ENCODE results near the gene SUCO. TPM values are rescaled to one million over a fixed set of nuclear protein-coding genes. Genes with fewer than 3 reads are reported as not detected.

SUCO gene
- total and polyA plus RNA-seq, 2 experiments from 2014 or later: 18.0 to 49.8 TPM

GRCh38 chr1:172545396-172546004 lies 12.6 kb downstream of the SUCO start (continued):
- TF ChIP-seq CTCF (conservative IDR thresholded peaks at IDR 0.05; ENCODE audit: low read depth in 2 of 2): no peak
- no peak for TF ChIP-seq CREB1 (CRISPR knock-in tag; IDR thresholded peaks at IDR 0.05; ENCODE audit: low read depth)
- no peak for TF ChIP-seq EZH2phosphoT487 (IDR thresholded peaks at IDR 0.05; ENCODE audit: unreplicated experiment)

- H3K27ac Mint-ChIP-seq: no peak overlapping the region
- TF ChIP-seq POLR2AphosphoS5 (IDR thresholded peaks at IDR 0.05; ENCODE audit: low read depth): no peak
- no peak for TF ChIP-seq ZNF114 (CRISPR knock-in tag; IDR thresholded peaks at IDR 0.05)
- no peak for TF ChIP-seq REST (IDR thresholded peaks at IDR 0.05; ENCODE audit: unreplicated experiment)
- no peak for TF ChIP-seq CTCF (conservative IDR thresholded peaks at IDR 0.05; ENCODE audit: low read depth in 2 of 2)
- no peak for TF ChIP-seq NANOG (IDR thresholded peaks at IDR 0.05; ENCODE audit: borderline replicate concordance)
- no peak for TF ChIP-seq ZNF462 (CRISPR knock-in tag; IDR thresholded peaks at IDR 0.05)
- TF ChIP-seq EZH2phosphoT487 (IDR thresholded peaks at IDR 0.05; ENCODE audit: unreplicated experiment): no peak
- TF ChIP-seq ZNF331 (CRISPR knock-in tag; IDR thresholded peaks at IDR 0.05; ENCODE audit: low read depth): no peak
Observed at GRCh38 chr1:172547071-172547470, 14.1 kb downstream of the SUCO start.

More at GRCh38 chr1:172547071-172547470, 14.1 kb downstream of the SUCO start:
- no peak overlapping the region for H3K4me3 Mint-ChIP-seq
- no peaks in the 10 kb centered on the region for H3K9me3 Mint-ChIP-seq
- no peaks in the 10 kb centered on the region for H3K9me2 ChIP-seq (ENCODE audit: insufficient read depth)
- peaks cover 26% of the 10 kb centered on the region for H4K20me1 ChIP-seq (replicated peaks; ENCODE audit: insufficient read depth)
- H3K27me3 ChIP-seq (ENCODE audit: insufficient read depth): no peaks in the 10 kb centered on the region
- H3K4me2 ChIP-seq: no peak overlapping the region
- H3K36me3 Mint-ChIP-seq (ENCODE audit: low read depth): no peaks in the 10 kb centered on the region
- DNase-seq (ENCODE audit: low spot score): no peak
- ATAC-seq: no peak
- no peak overlapping the region for H3K27ac ChIP-seq (ENCODE audit: low read depth)
- H3K79me2 ChIP-seq (replicated peaks; ENCODE audit: insufficient read depth): peaks cover 100% of the 10 kb centered on the region
- no peak overlapping the region for H2AFZ ChIP-seq
- peaks cover 46% of the 10 kb centered on the region for H3K4me1 ChIP-seq (ENCODE audit: insufficient read depth)
- no peak overlapping the region for H3K4me3 ChIP-seq
- H3K36me3 ChIP-seq (ENCODE audit: insufficient read depth): no peaks in the 10 kb centered on the region
- no peaks in the 10 kb centered on the region for H3F3A ChIP-seq (replicated peaks; ENCODE audit: low read depth)
- H3K27me3 Mint-ChIP-seq (ENCODE audit: insufficient read depth, low read depth, poor library complexity): no peaks in the 10 kb centered on the region
- H3K4me1 Mint-ChIP-seq: peaks cover 34% of the 10 kb centered on the region
